D721Med (cell line): Measurements from ENCODE around the gene CDK5.

ENCODE experiments used
- DNase-seq: peaks from one replicate; pipeline ENCODE4 v3.0.0; 2011; ENCODE audit warnings: low spot score; ENCODE audit not compliant: insufficient read length
- FAIRE-seq: peaks from 2 replicates; lab custom pipeline; 2011; peaks lifted over from hg19 to GRCh38; lab: Jason Lieb, UNC
- TF ChIP-seq, protein P1 (sequence below): IDR thresholded peaks from 2 replicates; pipeline ENCODE4 v1.5.1; 2012; ENCODE audit warnings: mild to moderate bottlenecking, control low read depth; ENCODE audit not compliant: insufficient read depth; ENCODE audit errors: missing control alignments

The CDK5 gene

DNA sequence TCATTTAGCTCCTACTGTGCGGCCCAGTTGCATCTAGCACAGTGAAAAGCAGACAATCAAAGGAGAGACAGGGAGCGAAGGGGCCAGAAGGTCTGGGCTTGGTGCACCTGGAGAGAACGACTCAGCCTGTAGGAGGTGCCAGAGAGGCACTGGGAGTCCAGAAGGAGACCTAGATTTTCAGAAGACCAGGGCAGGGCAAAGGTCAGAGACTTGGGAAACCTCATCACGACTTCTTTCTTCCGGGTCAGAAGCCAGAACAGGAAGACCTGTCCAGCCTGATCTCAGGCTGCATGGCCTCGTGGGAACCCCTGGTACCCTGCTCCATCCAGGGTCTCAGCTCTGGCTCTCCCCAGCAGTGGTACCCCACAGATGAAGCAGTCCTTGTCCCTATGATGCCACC, 33.7 kb upstream of the CDK5 start:
- DNase-seq (no peak), FAIRE-seq (no peak)
- TF ChIP-seq, protein P1, sequence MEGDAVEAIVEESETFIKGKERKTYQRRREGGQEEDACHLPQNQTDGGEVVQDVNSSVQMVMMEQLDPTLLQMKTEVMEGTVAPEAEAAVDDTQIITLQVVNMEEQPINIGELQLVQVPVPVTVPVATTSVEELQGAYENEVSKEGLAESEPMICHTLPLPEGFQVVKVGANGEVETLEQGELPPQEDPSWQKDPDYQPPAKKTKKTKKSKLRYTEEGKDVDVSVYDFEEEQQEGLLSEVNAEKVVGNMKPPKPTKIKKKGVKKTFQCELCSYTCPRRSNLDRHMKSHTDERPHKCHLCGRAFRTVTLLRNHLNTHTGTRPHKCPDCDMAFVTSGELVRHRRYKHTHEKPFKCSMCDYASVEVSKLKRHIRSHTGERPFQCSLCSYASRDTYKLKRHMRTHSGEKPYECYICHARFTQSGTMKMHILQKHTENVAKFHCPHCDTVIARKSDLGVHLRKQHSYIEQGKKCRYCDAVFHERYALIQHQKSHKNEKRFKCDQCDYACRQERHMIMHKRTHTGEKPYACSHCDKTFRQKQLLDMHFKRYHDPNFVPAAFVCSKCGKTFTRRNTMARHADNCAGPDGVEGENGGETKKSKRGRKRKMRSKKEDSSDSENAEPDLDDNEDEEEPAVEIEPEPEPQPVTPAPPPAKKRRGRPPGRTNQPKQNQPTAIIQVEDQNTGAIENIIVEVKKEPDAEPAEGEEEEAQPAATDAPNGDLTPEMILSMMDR = peak; percentile 41

DNA sequence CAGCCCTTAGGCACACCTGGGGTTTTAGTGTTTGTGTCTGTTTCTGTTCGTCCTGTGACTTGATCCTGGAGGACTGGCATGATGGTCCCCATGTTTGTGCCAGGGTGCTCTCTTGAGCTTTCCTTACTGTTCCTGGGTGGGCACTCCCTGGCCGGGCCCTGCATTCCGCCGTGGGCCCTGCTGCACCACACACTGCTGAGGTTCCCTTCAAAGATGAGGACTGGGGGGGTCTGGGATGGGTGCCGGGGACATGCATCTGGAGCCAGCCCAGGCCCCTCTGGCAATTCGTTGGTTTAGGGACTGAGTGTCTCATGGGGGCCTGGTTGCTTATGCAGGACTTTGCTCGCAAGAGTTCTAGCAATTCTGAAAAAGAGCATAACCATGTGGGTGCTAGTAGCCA, 33.3 kb upstream of the CDK5 start:
- TF ChIP-seq, protein P1 = no peak
- DNase-seq = no peak
- no peak for FAIRE-seq

DNA sequence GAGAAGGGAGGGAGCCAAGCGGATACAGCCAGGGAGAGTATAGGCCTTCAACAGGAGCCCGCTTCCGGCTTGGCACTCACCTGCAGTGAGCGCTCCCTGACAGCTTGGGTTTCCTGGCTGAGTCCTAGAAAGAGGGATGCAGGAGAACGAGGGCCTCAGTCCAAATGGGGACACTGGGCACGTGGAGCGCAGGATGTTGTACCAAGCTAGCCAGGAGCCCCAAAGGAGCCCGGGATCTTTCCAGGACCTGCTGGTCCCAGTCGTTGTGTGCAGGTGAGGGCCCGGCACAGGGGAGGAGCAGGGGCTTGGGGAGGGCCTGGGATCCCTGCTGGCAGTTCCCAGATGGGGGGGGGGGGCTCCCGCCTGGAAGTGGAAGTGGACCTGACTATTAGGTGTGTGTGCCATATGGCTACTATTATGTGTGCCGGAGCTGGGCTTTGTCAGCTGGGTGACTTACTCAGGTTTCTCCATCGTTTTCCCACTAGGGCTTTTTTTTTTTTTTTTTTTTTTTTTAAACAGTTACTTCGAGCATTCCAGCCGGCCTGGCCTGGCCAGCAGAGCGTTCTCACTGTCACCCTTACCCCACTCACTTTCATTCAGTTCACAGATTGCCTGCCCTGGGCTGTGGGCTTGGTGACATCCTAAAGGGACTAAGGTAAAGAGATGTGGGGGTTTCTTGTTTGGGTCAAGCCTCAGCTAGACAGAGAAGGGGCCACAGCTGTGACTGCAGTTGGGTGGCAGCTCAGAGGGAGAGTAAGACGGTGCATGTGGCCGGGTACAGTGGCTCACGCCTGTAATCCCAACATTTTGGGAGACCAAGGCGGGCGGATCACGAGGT, 32.4 kb upstream of the CDK5 start:
- FAIRE-seq (no peak), DNase-seq (no peak)
- TF ChIP-seq, protein P1 = no peak

DNA sequence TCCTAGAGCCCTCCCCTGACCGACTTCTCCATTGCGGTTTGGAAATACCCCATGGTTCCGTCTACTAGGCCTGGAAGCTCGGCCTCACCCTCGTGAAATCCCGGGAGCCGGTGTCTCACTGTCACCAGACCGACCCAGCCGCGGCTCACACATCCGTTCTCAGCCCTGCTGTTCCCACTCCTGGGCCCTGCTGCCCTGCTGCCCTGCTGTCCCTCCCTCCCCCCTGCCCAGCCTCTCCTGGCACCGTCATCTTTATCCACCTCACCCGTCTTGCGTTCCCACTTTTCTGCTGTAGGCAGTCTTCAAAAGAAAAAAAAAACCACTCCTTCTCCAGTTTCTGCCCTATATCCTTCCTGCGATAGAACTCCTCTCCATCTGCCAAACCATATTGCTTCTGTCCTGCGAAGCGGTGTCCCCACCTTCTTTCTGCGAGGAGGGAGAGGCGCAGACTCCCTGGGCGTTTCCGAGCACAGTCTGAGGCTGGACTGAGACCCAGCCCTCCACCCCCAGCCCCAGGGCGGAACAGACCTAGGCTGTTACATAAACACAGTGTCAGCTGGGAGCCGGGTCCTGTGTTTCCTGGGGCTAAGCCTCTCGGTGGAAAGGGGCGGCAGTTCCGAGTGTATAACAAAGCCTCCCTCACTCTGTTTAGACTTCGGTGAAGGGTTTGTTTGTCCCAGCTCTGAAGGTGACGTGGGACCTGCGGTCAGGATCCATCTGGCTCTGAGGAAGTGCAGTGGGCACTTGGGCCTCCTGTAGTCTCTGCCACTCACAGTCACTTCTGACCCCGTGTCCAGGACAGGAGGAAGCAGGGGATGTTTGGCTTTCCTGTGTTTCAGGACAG, 31.4 kb upstream of the CDK5 start:
- TF ChIP-seq, protein P1 = no peak
- DNase-seq (no peak), FAIRE-seq (no peak)

DNA sequence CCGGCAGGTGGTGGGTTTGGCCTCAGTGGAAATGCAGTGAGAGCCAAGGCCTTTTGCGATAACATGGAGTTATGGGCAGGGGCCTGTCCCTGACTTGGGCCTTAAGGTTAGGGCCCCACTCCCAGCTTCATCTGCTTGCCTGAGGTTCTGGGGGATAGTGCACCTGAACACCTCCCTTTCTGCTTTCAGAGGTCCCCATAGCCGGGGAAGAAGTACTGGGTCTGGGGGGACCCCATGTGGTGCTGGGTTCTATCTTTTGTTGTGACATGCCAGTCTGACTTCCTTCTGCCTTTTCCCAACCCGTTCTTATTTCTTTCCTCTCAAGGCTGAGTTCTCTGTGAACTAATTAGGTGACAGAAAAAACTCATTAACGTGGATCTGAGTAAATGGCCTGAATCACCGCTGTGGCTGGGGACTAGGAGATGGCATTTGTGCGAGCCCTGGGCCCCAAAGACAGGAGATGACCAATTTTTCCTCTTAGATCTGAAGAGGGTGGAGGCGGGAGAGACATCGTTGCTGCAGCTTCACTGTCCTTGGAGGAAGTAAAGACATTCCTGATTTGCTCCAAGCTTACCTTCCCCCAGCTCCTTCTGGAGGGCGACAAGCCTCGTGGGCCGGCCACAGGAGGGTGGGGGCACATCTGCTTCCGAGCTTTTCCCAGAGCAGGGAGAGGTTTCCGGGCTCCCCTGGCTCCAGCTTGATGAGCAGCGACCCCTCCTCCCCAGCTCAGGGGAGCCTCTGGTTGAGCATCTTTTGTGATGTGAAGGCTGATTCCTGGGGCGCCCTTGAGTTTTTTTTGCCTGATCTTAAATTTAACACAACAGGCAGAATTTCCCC, 30.5 kb upstream of the CDK5 start:
- FAIRE-seq = no peak
- DNase-seq = no peak
- TF ChIP-seq, protein P1 = no peak

DNA sequence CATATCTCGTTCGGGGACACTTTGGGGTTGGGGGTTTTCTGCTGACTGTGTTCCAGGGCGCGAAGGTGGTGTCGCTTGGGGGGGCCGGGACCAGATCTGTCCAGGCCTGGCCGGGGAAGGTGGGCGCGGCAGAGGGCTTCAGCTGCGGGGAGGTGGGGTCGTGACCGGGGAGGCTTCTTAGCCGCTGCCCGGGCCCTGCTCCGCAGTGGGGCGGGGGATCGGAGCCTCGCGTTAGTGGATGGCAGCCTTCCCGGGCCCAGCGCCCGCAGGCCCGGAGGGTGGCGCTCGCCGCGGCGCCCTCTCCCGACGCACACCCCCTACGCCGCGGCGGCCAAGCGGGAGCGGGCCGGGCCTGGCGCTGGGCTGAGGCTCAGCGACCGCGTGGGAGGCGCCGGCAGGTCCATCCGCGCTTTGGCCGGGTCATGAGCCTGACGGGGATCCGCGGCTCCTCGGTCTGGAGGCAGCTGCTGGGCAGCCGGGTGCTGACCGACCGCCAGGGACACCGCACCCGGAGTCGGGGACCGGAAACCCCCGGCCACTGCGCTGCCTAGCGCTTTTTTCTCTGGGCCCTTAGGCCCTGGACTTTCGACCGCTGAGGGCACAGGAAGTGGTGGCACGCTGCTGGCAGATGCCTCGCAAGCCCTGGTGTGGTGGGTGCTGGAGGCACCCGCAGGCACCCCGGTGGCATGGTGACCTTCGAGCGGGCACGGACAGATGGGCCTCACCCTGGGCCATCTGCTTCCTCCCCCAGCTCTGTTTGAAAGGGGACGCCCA, 29.7 kb upstream of the CDK5 start:
- DNase-seq = no peak
- no peak for FAIRE-seq
- TF ChIP-seq, protein P1 = peak; percentile 33
